HS-27A (cell line): ENCODE data around the gene TMPRSS9.

Source experiments
- DNase-seq: peaks from one replicate; pipeline ENCODE4 v3.0.0-alpha.2; 2012; ENCODE audit warnings: low read depth, missing footprints

Gene TMPRSS9

GRCh38 chr19:2361246-2362045 is 1.4 kb downstream of the TMPRSS9 start:
- DNase-seq: no peak

DNA sequence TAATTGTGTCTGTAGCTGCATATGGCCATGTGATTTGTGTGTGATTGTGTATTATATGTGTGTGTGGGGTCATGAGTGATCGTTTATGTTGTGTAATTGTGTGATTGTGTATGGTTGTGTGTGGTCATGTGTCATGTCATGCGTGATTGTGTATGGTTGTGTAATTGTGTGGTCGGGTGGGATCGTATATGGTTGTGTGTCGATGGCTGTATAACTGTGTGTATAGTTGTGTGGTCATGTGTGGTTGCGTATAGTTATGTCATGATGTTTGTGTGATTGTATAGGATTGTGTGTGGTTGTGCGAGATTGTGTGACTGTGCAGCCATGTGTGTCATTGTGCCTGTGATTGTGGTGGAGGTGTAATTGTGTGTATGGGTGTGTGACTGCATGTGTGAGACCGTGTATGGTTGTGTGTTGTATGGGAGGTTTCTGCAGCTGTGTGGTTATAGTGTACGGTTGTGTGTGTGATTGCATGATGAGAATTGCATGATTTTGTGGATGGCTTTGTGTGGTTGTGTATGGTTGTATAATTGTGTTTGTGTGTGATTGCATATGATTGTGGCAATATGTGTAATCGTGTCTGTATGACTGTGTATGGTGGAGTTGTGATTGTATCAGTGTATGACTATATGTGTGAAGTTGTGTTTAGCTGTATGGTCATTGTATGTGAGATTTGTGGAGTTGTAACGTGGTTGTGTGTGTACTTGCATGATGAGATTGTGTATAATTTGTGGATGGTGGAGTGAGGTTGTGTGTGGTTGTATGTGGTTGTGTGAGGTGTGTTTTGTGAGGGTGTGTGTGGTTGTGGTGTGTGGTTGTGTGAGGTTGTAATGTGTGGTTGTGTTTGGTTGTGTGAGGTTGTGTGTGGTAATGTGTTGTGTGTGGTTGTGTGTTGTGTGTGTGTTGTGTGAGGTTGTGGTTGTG is 2.2 kb downstream of the TMPRSS9 start:
- no peak for DNase-seq

DNA sequence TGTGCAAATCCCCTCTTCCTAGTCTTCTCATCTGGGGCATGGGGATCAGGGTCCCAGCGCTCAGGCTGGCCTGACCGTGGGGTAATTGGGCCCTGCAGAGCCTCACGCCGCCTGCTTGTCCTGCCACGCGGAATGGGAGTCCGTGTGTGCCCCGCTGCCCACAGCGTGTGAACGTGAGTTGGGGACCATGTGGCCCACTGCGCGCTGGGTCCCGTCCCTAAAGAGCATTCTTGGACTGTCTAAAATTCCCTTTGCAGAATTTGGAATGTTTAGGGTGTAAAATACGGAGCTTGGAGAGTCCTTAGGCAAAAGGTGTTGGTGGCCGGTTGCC is 2.9 kb downstream of the TMPRSS9 start:
- DNase-seq: no peak

DNA sequence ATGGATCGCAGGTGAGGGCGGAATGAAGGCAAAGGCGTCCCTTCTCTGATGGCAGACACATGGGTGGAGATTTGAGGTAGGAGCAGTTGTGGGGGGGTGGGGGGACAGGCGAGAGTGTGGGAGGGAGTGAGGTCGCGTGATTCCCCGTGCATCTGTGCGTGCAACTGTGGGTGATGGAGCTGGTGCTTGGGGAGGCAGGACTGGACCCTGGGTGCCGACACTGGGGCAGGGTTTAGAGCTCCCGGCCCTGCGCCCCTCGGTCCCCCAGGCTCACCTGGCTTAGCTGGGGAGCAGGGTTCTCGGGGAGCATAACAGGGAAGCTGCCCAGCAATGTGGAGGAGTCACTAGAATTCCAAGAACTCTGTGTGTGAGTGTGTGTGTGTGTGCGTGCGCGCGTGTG is 3.4 kb downstream of the TMPRSS9 start:
- DNase-seq: no peak

DNA sequence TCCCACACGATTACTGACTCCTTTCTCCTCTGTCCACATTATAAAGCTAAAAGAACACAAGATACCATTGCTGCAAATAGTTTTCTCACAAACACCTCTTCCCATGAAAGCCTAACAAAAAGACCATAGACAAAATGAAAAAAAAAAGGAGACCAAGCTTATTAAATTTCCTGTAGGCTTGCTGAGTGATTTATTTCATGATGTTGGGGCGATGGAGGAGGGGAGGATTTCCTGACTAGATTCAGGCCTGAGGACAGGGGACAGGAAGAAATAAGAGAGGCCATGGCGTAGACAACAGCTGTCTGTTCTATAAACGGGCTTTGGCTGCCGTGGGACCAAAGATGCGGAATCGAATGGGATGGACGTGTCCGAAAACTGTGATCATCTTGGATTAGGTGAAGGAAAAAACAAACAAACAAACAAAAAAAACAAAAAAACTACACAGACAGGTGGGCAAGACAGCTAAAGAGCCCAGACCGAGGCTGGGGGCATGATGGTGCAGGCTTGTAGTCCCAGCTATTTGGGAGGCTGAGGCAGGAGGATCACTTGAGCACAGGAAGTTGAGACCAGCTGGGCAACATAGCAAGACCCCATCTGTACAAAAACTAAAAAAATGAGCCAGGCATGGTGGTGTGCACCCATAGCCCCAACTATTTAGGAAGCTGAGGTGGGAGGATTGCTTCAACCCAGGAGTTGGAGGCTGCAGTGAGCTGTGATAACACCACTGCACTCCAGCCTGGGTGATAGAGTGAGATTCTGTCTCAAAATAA is 5.3 kb downstream of the TMPRSS9 start:
- no peak for DNase-seq

GRCh38 chr19:2371656-2372055 is 11.6 kb downstream of the TMPRSS9 start:
- DNase-seq: no peak

- DNase-seq: no peak
These were observed 12.1 kb downstream of the TMPRSS9 start for GRCh38 chr19:2372076-2372612.

DNA sequence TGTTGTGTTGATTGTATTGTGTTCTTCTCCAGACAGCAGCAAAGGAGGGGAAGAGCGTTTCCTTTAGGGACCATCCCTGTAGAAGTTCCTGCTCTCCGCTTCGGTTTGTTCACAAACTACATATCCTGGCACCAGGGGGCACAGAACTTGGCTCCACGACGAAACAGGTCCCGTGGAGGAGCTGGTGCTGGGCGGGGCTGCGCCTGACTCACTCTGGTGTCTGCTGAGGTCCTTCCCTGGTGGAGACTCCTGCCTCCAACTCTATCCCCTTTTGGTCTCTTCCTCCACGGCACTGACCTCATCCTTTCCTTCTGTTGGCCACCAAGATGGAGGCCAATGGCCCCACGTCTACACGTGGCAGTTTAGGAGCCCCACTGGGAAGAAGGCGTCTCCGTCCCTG is 14.7 kb downstream of the TMPRSS9 start:
- DNase-seq: no peak

DNA sequence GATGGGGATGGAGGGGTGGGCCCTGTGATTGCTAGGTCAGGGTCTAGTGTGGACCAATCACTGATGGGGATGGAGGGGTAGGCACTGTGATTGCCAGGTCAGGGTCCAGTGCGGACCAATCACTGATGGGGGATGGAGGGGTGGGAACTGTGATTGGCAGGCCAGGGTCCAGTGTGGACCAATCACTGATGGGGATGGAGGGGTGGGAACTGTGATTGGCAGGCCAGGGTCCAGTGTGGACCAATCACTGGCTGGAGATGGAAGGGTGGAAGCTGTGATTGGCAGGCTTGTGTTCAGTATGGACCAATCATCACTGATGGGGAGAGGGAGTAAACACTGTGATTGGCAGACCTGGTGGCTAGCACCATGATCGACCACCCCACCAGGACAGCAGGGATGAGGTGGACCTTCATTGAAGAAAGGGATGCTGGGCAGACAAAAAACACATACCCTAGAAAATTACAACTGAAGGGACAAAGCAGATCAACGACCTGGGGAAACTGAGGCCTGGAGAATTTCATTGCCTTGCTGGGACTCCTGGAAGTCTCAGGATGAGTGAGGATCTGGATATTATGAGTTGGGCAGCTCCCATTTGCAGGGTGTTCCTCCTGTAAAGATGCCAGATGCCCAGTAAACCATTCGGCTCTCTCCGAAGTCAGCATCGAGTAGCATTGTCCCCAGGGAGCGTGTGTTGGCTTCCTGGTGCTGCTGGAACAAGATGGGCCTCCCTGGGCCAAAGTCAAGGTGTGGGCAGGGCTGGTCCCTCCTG is 15.5 kb downstream of the TMPRSS9 start:
- DNase-seq: no peak

GRCh38 chr19:2376784-2377519 is 16.9 kb downstream of the TMPRSS9 start:
- DNase-seq: no peak

GRCh38 chr19:2380567-2380966 is 20.5 kb downstream of the TMPRSS9 start:
- DNase-seq: no peak

DNA sequence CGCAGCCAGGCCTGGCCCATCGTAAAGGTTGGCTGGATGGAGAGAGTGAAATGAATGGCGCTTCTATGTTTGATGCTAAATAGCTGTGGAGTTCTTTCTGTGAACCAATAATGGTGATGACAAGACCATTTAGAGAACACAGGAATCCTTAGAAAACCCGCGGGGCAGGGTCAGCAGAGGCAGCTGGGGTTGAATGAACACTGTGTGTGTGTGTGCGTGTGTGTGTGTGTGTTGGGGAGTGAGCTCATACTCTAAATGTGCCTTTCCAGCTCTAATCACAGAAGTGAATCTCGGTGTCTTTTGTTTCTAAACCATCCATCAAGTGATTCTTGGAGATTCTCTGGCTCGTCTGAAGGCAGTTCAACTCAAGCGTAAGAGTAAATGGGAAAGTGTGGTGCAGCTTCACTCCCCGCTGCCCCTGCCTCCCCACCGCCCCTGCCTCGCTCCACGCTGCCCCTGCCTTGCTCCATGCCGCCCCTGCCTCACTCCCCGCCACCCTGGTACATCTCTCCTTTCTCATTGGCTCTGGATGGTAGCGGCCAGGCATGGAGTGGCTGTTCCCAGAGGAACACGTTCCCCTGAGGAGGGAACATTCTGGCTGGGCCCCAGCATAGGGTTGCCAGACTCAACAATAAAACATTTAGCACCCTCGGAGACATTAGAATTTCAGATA is 21.2 kb downstream of the TMPRSS9 start:
- no peak for DNase-seq

GRCh38 chr19:2382530-2383222 is 22.6 kb downstream of the TMPRSS9 start:
- DNase-seq: no peak

DNA sequence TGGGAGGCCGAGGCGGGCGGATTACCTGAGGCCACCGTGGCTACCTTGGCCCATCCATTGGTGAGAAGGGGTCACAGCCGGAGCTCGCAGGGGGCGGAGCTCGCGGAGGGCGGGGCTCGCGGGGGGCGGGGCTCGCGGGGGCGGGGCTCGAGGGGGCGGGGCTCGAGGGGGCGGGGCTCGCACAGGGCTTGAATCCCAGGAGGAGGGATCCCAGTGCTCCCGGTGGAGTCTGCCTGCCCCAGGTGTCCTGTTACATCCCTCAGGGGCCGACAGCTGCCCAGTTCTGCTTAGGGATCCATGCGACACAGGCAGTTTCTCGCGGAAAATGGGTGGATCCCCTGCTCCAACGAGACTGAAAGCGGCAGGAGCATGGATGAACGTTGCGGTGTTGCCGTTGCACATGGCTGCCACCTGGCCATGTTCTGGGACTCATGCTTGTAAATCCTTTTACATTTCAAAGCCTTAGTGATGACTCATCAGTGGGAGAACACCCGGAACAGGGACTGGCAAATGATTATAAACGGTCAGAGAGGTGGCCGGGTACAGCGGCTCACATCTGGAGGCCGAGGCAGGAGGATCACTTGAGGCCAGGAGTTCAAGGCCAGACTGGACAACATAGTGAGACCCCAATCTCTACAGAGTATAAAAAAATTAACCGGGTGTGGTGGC is 25.1 kb downstream of the TMPRSS9 start:
- no peak for DNase-seq

GRCh38 chr19:2387367-2388288 is 27.6 kb downstream of the TMPRSS9 start:
- no peak for DNase-seq

DNA sequence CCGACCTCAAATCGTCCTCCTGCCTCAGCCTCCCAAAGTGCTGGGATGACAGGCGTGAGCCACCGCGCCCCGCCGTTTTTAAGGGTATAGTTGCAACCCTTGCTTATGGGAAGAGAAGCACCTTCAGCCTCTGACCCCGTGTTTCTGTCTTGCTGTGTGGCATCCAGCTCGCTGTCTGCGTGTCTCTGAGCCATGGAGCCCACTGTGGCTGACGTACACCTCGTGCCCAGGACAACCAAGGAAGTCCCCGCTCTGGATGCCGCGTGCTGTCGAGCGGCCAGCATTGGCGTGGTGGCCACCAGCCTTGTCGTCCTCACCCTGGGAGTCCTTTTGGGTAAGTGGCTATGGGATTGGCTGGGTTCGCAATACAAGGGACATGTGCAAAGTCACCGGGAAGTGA is 29.5 kb downstream of the TMPRSS9 start:
- DNase-seq: no peak

- peak; percentile 31 for DNase-seq
These were observed 31.2 kb downstream of the TMPRSS9 start for GRCh38 chr19:2391118-2391725.
